ENCODE measurements around the gene ZBP1.

ZBP1 gene

GRCh38 chr20:57556980-57557274 is 63.3 kb downstream of the ZBP1 start:
- no peak overlapping the region for H2AFZ ChIP-seq (ENCODE audit: low read length)
- no peaks in the 10 kb centered on the region for H3K79me2 ChIP-seq (ENCODE audit: insufficient read depth, low read length)
- TF ChIP-seq EZH2phosphoT487 (IDR thresholded peaks at IDR 0.05; ENCODE audit: borderline replicate concordance), result no peak
- no peak for TF ChIP-seq CTCF (conservative IDR thresholded peaks at IDR 0.05; ENCODE audit: low read length)
- no peak overlapping the region for H3K9ac ChIP-seq (ENCODE audit: low read depth, low read length, poor library complexity, severe bottlenecking)
- no peaks in the 10 kb centered on the region for H3K9me3 ChIP-seq (ENCODE audit: insufficient read depth, low read depth, low read length)
- H3F3A ChIP-seq (ENCODE audit: low read depth), result no peaks in the 10 kb centered on the region
- H3K27me3 ChIP-seq (ENCODE audit: insufficient read depth, low read length, poor library complexity, severe bottlenecking), result peaks cover 5% of the 10 kb centered on the region
- H4K20me1 ChIP-seq (ENCODE audit: insufficient read depth, low read length, poor library complexity, severe bottlenecking), result no peaks in the 10 kb centered on the region
- no peak overlapping the region for H3K4me2 ChIP-seq (ENCODE audit: low read depth, low read length, poor library complexity, severe bottlenecking)
- no peaks in the 10 kb centered on the region for H3K36me3 ChIP-seq (ENCODE audit: insufficient read depth, low read length)
- no peaks in the 10 kb centered on the region for H3K4me1 ChIP-seq (ENCODE audit: insufficient read depth, low read length, poor library complexity, severe bottlenecking)
- no peaks in the 10 kb centered on the region for H3K9me2 ChIP-seq (replicated peaks; ENCODE audit: low read depth, low read length)
- H3K4me3 ChIP-seq (ENCODE audit: low read length, poor library complexity, severe bottlenecking), result no peak overlapping the region

- H3K9ac ChIP-seq (ENCODE audit: low read depth, low read length, poor library complexity, severe bottlenecking), result no peak overlapping the region
- H3K36me3 ChIP-seq (ENCODE audit: insufficient read depth, low read length), result no peaks in the 10 kb centered on the region
- H3F3A ChIP-seq (ENCODE audit: low read depth), result no peaks in the 10 kb centered on the region
- no peak overlapping the region for H2AFZ ChIP-seq (ENCODE audit: low read length)
- no peak overlapping the region for H3K4me3 ChIP-seq (ENCODE audit: low read length, poor library complexity, severe bottlenecking)
- no peaks in the 10 kb centered on the region for H3K79me2 ChIP-seq (ENCODE audit: insufficient read depth, low read length)
- no peaks in the 10 kb centered on the region for H3K4me1 ChIP-seq (ENCODE audit: insufficient read depth, low read length, poor library complexity, severe bottlenecking)
- H3K4me2 ChIP-seq (ENCODE audit: low read depth, low read length, poor library complexity, severe bottlenecking), result no peak overlapping the region
- H3K9me2 ChIP-seq (replicated peaks; ENCODE audit: low read depth, low read length), result no peaks in the 10 kb centered on the region
- H3K9me3 ChIP-seq (ENCODE audit: insufficient read depth, low read depth, low read length), result no peaks in the 10 kb centered on the region
- H3K27me3 ChIP-seq (ENCODE audit: insufficient read depth, low read length, poor library complexity, severe bottlenecking), result peaks cover 5% of the 10 kb centered on the region
- TF ChIP-seq EZH2phosphoT487 (IDR thresholded peaks at IDR 0.05; ENCODE audit: borderline replicate concordance), result no peak
- no peak for TF ChIP-seq CTCF (conservative IDR thresholded peaks at IDR 0.05; ENCODE audit: low read length)
- H4K20me1 ChIP-seq (ENCODE audit: insufficient read depth, low read length, poor library complexity, severe bottlenecking), result no peaks in the 10 kb centered on the region
These were observed 64.6 kb downstream of the ZBP1 start for GRCh38 chr20:57555457-57556184.

Measured in Loucy (cell line).